HepG2 (cell line): ENCODE data around the gene HSD17B11. TPM values are rescaled to one million over a fixed set of nuclear protein-coding genes. Genes with fewer than 3 reads are reported as not detected.
A peak's percentile ranks its signal among the peaks of the same experiment; 100 is the strongest.

Experiments used
- EZH2 ChIP-seq: conservative IDR thresholded peaks from 2 replicates; pipeline ENCODE4 v1.6.1; 2012; ENCODE audit warnings: mild to moderate bottlenecking, low read depth, low read length, moderate library complexity
- FOSL2 ChIP-seq: sonication (generic); formaldehyde crosslinking; IDR thresholded peaks from 2 replicates; pipeline ENCODE4 v1.4.0; 2020; ENCODE audit warnings: missing genetic modification reagents
- FOXO4 ChIP-seq: sonication (generic); formaldehyde crosslinking; conservative IDR thresholded peaks from 2 replicates; pipeline ENCODE4 v1.8.1; 2023; ENCODE audit warnings: missing genetic modification reagents
- HMG20B ChIP-seq: conservative IDR thresholded peaks from 2 replicates; pipeline ENCODE4 v1.6.1; 2016; ENCODE audit warnings: missing genetic modification reagents, missing compliant biosample characterization
- HMGXB3 ChIP-seq: sonication (generic); formaldehyde crosslinking; IDR thresholded peaks from 2 replicates; pipeline ENCODE4 v1.4.0; 2020; ENCODE audit warnings: missing genetic modification reagents, borderline replicate concordance
- KDM2A ChIP-seq: sonication (generic); formaldehyde crosslinking; IDR thresholded peaks from 2 replicates; pipeline ENCODE4 v1.4.0; 2020; ENCODE audit warnings: low read depth, missing genetic modification reagents, borderline replicate concordance
- MBNL3 ChIP-seq: fragments of 250-450 bp; sonication (Bioruptor Pico); conservative IDR thresholded peaks from 2 replicates; pipeline ENCODE4 v1.8.0; 2022; ENCODE audit warnings: mild to moderate bottlenecking, inconsistent platforms
- MED8 ChIP-seq: sonication (generic); formaldehyde crosslinking; IDR thresholded peaks from 2 replicates; pipeline ENCODE4 v1.8.1; 2023; ENCODE audit warnings: mild to moderate bottlenecking, missing genetic modification reagents; ENCODE audit not compliant: insufficient replicate concordance
- NR0B2 ChIP-seq: sonication (generic); formaldehyde crosslinking; IDR thresholded peaks from 2 replicates; pipeline ENCODE4 v1.4.0; 2020; ENCODE audit warnings: mild to moderate bottlenecking, missing genetic modification reagents
- SIX1 ChIP-seq: sonication (generic); formaldehyde crosslinking; IDR thresholded peaks from 2 replicates; pipeline ENCODE4 v1.4.0; 2020; ENCODE audit warnings: missing genetic modification reagents, borderline replicate concordance
- STAT5B ChIP-seq: sonication (generic); formaldehyde crosslinking; IDR thresholded peaks from 2 replicates; pipeline ENCODE4 v1.4.0; 2020; ENCODE audit warnings: missing genetic modification reagents
- STAT6 ChIP-seq: sonication (generic); formaldehyde crosslinking; IDR thresholded peaks from 2 replicates; pipeline ENCODE4 v1.4.0; 2020; ENCODE audit warnings: missing genetic modification reagents, mild to moderate bottlenecking, borderline replicate concordance
- TBL1XR1 ChIP-seq: fragments of 150-350 bp; IDR thresholded peaks from 2 replicates; pipeline ENCODE4 v1.6.1; 2014; ENCODE audit warnings: borderline replicate concordance, low read length; ENCODE audit not compliant: partially characterized antibody
- ZNF512B ChIP-seq: sonication (generic); formaldehyde crosslinking; IDR thresholded peaks from 2 replicates; pipeline ENCODE4 v1.5.1; 2020; ENCODE audit warnings: missing genetic modification reagents, mild to moderate bottlenecking, borderline replicate concordance
- ZNF569 ChIP-seq: sonication (generic); formaldehyde crosslinking; IDR thresholded peaks from 2 replicates; pipeline ENCODE4 v1.5.0; 2020; ENCODE audit warnings: mild to moderate bottlenecking, missing genetic modification reagents, moderate library complexity, borderline replicate concordance
- ZNF766 ChIP-seq: sonication (generic); formaldehyde crosslinking; IDR thresholded peaks from 2 replicates; pipeline ENCODE4 v1.5.0; 2020; ENCODE audit warnings: missing genetic modification reagents, borderline replicate concordance
- polyA plus RNA-seq, 8 experiments: library from polyadenylated mRNA; depleted of rRNA in 3 of 8; stranded (reverse) in 7 of 8; unstranded in 1 of 8; fragments of >200 nt; fragmentation: Illumina TruSeq in 4 of 8; extraction: Trizol in 4 of 8; gene quantifications; 2 replicates each; pipeline versions ENCODE4 v1.2.1 to v1.2.3, GENCODE V29; 2011 to 2016; ENCODE audit warnings: low read depth in 4 of 8, missing spikeins in 1 of 8, mixed read lengths in 1 of 8; ENCODE audit not compliant: insufficient read depth in 1 of 8
- total RNA-seq, 5 experiments: library from RNA; depleted of rRNA; stranded (reverse); fragments of >200 nt; fragmentation: Illumina TruSeq; extraction: Trizol; gene quantifications; 2 replicates each; pipeline ENCODE4 v1.2.3, GENCODE V29; 2016; ENCODE audit warnings: low read depth in 1 of 5

Gene HSD17B11
- total and polyA plus RNA-seq, 2 of the 13 experiments (the other 11 are each of a cell fraction or from before 2014, with no cell fraction given) = 121 to 158 TPM

GRCh38 chr4:87390891-87391575 lies at the start of gene HSD17B11 (continued):
- TF ChIP-seq HMGXB3 (CRISPR knock-in tag) (peak; percentile 77; the same call in 1 of the 2 replicates), MED8 (CRISPR knock-in tag) (peak; percentile 47), NR0B2 (CRISPR knock-in tag) (no peak), TBL1XR1 (no peak), EZH2 (no peak), HMG20B (CRISPR knock-in tag) (peak; percentile 72), ZNF766 (CRISPR knock-in tag) (peak; percentile 37; the same call in 1 of the 2 replicates), ZNF569 (CRISPR knock-in tag) (no peak), MBNL3 (no peak), STAT6 (CRISPR knock-in tag) (peak; percentile 50; the same call in 1 of the 2 replicates), FOSL2 (CRISPR knock-in tag) (peak; percentile 65), FOXO4 (CRISPR knock-in tag) (no peak), STAT5B (no peak), SIX1 (peak; percentile 75; the same call in 1 of the 2 replicates), KDM2A (CRISPR knock-in tag) (peak; percentile 81; the same call in 1 of the 2 replicates), ZNF512B (peak; percentile 47; the same call in 1 of the 2 replicates)
